Subcutaneous adipose tissue (tissue), 4 donors: ENCODE data around the gene FGGY. TPM values are rescaled to one million over a fixed set of nuclear protein-coding genes. Genes with fewer than 3 reads are reported as not detected.

Experiments used
- CTCF ChIP-seq: fragments of 450-650 bp; IDR thresholded peaks from one replicate; pipeline ENCODE4 v1.5.1; 2016; ENCODE audit warnings: low read depth, mild to moderate bottlenecking, control low read depth, antibody characterized with exemption, moderate library complexity
- total RNA-seq, 4 donors: library from RNA; depleted of rRNA; stranded (reverse); fragments of >200 nt; gene quantifications; one replicate each; pipeline ENCODE4 v1.1.0, GENCODE V29; 2016

Gene FGGY
- total RNA-seq, 4 donors from 2014 or later: 7.8 to 19.2 (median 12.5) TPM

- no peak for TF ChIP-seq CTCF
Measured at GRCh38 chr1:59523745-59524450, 227.0 kb downstream of the FGGY start.

GRCh38 chr1:59526240-59526639 lies 229.3 kb downstream of the FGGY start:
- no peak for TF ChIP-seq CTCF

- no peak for TF ChIP-seq CTCF
Measured at GRCh38 chr1:59528471-59528870, 231.6 kb downstream of the FGGY start.

GRCh38 chr1:59528900-59529299 lies 232.0 kb downstream of the FGGY start:
- TF ChIP-seq CTCF: no peak

- no peak for TF ChIP-seq CTCF
Measured at GRCh38 chr1:59530119-59530518, 233.2 kb downstream of the FGGY start.

- no peak for TF ChIP-seq CTCF
Measured at GRCh38 chr1:59532102-59532501, 235.2 kb downstream of the FGGY start.

- TF ChIP-seq CTCF: no peak
Measured at GRCh38 chr1:59539961-59540681, 243.2 kb downstream of the FGGY start.
